ENCODE results near the gene TTLL5.

DNA sequence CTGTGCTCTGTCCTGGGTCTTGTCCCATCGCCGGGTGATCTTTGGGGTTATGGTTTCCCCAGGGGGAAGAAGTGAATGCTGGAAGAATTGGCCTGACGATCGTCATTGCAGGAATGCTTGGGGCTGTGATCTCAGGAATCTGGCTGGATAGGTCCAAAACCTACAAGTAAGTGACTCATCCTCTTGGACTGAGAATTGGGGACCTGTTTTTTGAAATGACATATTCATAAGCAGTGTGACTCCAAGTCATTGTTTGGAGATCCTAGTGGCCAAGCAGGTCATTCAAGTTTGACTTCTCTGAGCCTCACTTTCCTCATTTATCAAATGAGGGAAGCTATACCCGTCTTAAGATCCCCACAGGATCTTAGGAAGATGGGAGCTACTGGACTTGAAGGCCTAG is 26.2 kb upstream of the TTLL5 start:
- TF ChIP-seq, protein P1, sequence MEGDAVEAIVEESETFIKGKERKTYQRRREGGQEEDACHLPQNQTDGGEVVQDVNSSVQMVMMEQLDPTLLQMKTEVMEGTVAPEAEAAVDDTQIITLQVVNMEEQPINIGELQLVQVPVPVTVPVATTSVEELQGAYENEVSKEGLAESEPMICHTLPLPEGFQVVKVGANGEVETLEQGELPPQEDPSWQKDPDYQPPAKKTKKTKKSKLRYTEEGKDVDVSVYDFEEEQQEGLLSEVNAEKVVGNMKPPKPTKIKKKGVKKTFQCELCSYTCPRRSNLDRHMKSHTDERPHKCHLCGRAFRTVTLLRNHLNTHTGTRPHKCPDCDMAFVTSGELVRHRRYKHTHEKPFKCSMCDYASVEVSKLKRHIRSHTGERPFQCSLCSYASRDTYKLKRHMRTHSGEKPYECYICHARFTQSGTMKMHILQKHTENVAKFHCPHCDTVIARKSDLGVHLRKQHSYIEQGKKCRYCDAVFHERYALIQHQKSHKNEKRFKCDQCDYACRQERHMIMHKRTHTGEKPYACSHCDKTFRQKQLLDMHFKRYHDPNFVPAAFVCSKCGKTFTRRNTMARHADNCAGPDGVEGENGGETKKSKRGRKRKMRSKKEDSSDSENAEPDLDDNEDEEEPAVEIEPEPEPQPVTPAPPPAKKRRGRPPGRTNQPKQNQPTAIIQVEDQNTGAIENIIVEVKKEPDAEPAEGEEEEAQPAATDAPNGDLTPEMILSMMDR (IDR thresholded peaks at IDR 0.05; ENCODE audit: insufficient read depth, low read length): no peak
- no peak for TF ChIP-seq POLR2AphosphoS5 (IDR thresholded peaks at IDR 0.05; ENCODE audit: low read depth)
- no peak for TF ChIP-seq GABPA (IDR thresholded peaks at IDR 0.05; ENCODE audit: low read depth)
